ENCODE results near the gene ITGA11. TPM values are rescaled to one million over a fixed set of nuclear protein-coding genes. Genes with fewer than 3 reads are reported as not detected.

ITGA11 gene
- total RNA-seq, 3 donors from 2014 or later (not counting 1 experiment from before 2014, with no cell fraction given): not detected

GRCh38 chr15:68362537-68363126 is 69.3 kb downstream of the ITGA11 start:
- WGBS (ENCODE audit: insufficient coverage): 100% methylated on average over 1 of the region's 1 CpG
- Mint-ChIP-seq H3K27ac (no peak overlapping the region), H3K27me3 (ENCODE audit: low read depth in 2 of 2) (peaks cover 0 to 3% of the 10 kb centered on the region in 2 donors), H3K4me3 (no peak overlapping the region), H3K36me3 (no peaks in the 10 kb centered on the region), H3K4me1 (no peaks in the 10 kb centered on the region), H3K9me3 (no peaks in the 10 kb centered on the region)
- Histone ChIP-seq H3K4me1 (ENCODE audit: control insufficient read depth, insufficient read depth, low read length) (no peaks in the 10 kb centered on the region), H3K27ac (ENCODE audit: low read length) (no peak overlapping the region), H3K9me3 (ENCODE audit: control insufficient read depth, insufficient read depth, low read length) (no peaks in the 10 kb centered on the region), H3K27me3 (ENCODE audit: control insufficient read depth, insufficient read depth, low read length) (no peaks in the 10 kb centered on the region), H3K36me3 (ENCODE audit: control insufficient read depth, insufficient read depth, low read length) (no peaks in the 10 kb centered on the region), H3K4me3 (ENCODE audit: low read length) (no peak overlapping the region)
- no peak for ATAC-seq
- no peak for TF ChIP-seq CTCF (IDR thresholded peaks at IDR 0.05)
- no peak for DNase-seq
- intact Hi-C loops (cut with micrococcal nuclease): no loop called here

GRCh38 chr15:68360721-68361120 is 71.2 kb downstream of the ITGA11 start:
- Mint-ChIP-seq H3K27me3 (ENCODE audit: low read depth in 2 of 2) (peaks cover 0 to 3% of the 10 kb centered on the region in 2 donors), H3K4me3 (no peak overlapping the region), H3K9me3 (no peaks in the 10 kb centered on the region), H3K27ac (no peak overlapping the region), H3K4me1 (no peaks in the 10 kb centered on the region), H3K36me3 (no peaks in the 10 kb centered on the region)
- Histone ChIP-seq H3K36me3 (ENCODE audit: control insufficient read depth, insufficient read depth, low read length) (no peaks in the 10 kb centered on the region), H3K4me1 (ENCODE audit: control insufficient read depth, insufficient read depth, low read length) (no peaks in the 10 kb centered on the region), H3K9me3 (ENCODE audit: control insufficient read depth, insufficient read depth, low read length) (no peaks in the 10 kb centered on the region), H3K4me3 (ENCODE audit: low read length) (no peak overlapping the region), H3K27ac (ENCODE audit: low read length) (no peak overlapping the region), H3K27me3 (ENCODE audit: control insufficient read depth, insufficient read depth, low read length) (no peaks in the 10 kb centered on the region)
- DNase-seq: no peak
- ATAC-seq: no peak
- WGBS (ENCODE audit: insufficient coverage): 53% methylated on average over 8 of the region's 8 CpGs
- TF ChIP-seq CTCF (IDR thresholded peaks at IDR 0.05): no peak
- intact Hi-C loops (cut with micrococcal nuclease): no loop called here

GRCh38 chr15:68356778-68357177 is 75.2 kb downstream of the ITGA11 start:
- Histone ChIP-seq H3K4me3 (ENCODE audit: low read length) (no peak overlapping the region), H3K27ac (ENCODE audit: low read length) (no peak overlapping the region), H3K36me3 (ENCODE audit: control insufficient read depth, insufficient read depth, low read length) (no peaks in the 10 kb centered on the region), H3K27me3 (ENCODE audit: control insufficient read depth, insufficient read depth, low read length) (no peaks in the 10 kb centered on the region), H3K9me3 (ENCODE audit: control insufficient read depth, insufficient read depth, low read length) (no peaks in the 10 kb centered on the region), H3K4me1 (ENCODE audit: control insufficient read depth, insufficient read depth, low read length) (no peaks in the 10 kb centered on the region)
- no peak for ATAC-seq
- 92% methylated on average over 6 of the region's 6 CpGs for WGBS (ENCODE audit: insufficient coverage)
- Mint-ChIP-seq H3K27me3 (ENCODE audit: low read depth in 2 of 2) (no peaks in the 10 kb centered on the region), H3K27ac (no peak overlapping the region), H3K9me3 (no peaks in the 10 kb centered on the region), H3K36me3 (no peaks in the 10 kb centered on the region), H3K4me3 (no peak overlapping the region), H3K4me1 (peaks cover 4 to 5% of the 10 kb centered on the region in 2 donors)
- TF ChIP-seq CTCF (IDR thresholded peaks at IDR 0.05): no peak
- no peak for DNase-seq
- intact Hi-C loops (cut with micrococcal nuclease): no loop called here

- Histone ChIP-seq H3K9me3 (ENCODE audit: control insufficient read depth, insufficient read depth, low read length) (no peaks in the 10 kb centered on the region), H3K4me1 (ENCODE audit: control insufficient read depth, insufficient read depth, low read length) (no peaks in the 10 kb centered on the region), H3K27ac (ENCODE audit: low read length) (no peak overlapping the region), H3K27me3 (ENCODE audit: control insufficient read depth, insufficient read depth, low read length) (no peaks in the 10 kb centered on the region), H3K36me3 (ENCODE audit: control insufficient read depth, insufficient read depth, low read length) (no peaks in the 10 kb centered on the region), H3K4me3 (ENCODE audit: low read length) (no peak overlapping the region)
- H3K9me3 Mint-ChIP-seq: no peaks in the 10 kb centered on the region
- 85% methylated on average over 4 of the region's 4 CpGs for WGBS (ENCODE audit: insufficient coverage)
- no peak for TF ChIP-seq CTCF (IDR thresholded peaks at IDR 0.05)
- no peak for DNase-seq
- ATAC-seq: no peak
- intact Hi-C loops (cut with micrococcal nuclease): no loop called here
- no peaks in the 10 kb centered on the region for H3K36me3 Mint-ChIP-seq
- no peak overlapping the region for H3K4me3 Mint-ChIP-seq
- no peak overlapping the region for H3K27ac Mint-ChIP-seq
- no peaks in the 10 kb centered on the region for H3K27me3 Mint-ChIP-seq (ENCODE audit: low read depth in 2 of 2)
- peaks cover 4 to 5% of the 10 kb centered on the region in 2 donors for H3K4me1 Mint-ChIP-seq
Observed at GRCh38 chr15:68354923-68355322, 77.0 kb downstream of the ITGA11 start.

Measured in natural killer cell (primary cell).